ENCODE measurements around the gene THSD4.

GRCh38 chr15:71271327-71271726 lies 156.1 kb downstream of the THSD4 start:
- TF ChIP-seq POLR2A (IDR thresholded peaks at IDR 0.05) (no peak), CTCF (IDR thresholded peaks at IDR 0.05) (no peak)
